T-helper 2 cell treated with Interferon-gamma antibody and Interleukin-4, amounts not matched to agents 5 μg/mL and 100 μg/mL, for 36 hours (primary cell): ENCODE measurements around the gene RCN1.

Experiments
- DNase-seq: peaks from one replicate; pipeline ENCODE4 v3.0.0; 2021; ENCODE audit warnings: low spot score
- H3K27ac Mint-ChIP-seq: one replicate; pipeline ENCODE4 v1.8.0; 2021; ENCODE audit warnings: mild to moderate bottlenecking, mixed read lengths
- H3K27me3 Mint-ChIP-seq: one replicate; pipeline ENCODE4 v1.8.0; 2021; ENCODE audit warnings: low read depth, mixed read lengths
- H3K36me3 Mint-ChIP-seq: one replicate; pipeline ENCODE4 v1.8.0; 2021; ENCODE audit warnings: low read depth, mixed read lengths
- H3K4me1 Mint-ChIP-seq: one replicate; pipeline ENCODE4 v1.8.0; 2021; ENCODE audit warnings: low read depth, mixed read lengths
- H3K4me3 Mint-ChIP-seq: one replicate; pipeline ENCODE4 v1.8.0; 2022; ENCODE audit warnings: mild to moderate bottlenecking, moderate library complexity, mixed read lengths
- H3K9me3 Mint-ChIP-seq: one replicate; pipeline ENCODE4 v1.8.0; 2021; ENCODE audit warnings: mixed read lengths

Gene RCN1

DNA sequence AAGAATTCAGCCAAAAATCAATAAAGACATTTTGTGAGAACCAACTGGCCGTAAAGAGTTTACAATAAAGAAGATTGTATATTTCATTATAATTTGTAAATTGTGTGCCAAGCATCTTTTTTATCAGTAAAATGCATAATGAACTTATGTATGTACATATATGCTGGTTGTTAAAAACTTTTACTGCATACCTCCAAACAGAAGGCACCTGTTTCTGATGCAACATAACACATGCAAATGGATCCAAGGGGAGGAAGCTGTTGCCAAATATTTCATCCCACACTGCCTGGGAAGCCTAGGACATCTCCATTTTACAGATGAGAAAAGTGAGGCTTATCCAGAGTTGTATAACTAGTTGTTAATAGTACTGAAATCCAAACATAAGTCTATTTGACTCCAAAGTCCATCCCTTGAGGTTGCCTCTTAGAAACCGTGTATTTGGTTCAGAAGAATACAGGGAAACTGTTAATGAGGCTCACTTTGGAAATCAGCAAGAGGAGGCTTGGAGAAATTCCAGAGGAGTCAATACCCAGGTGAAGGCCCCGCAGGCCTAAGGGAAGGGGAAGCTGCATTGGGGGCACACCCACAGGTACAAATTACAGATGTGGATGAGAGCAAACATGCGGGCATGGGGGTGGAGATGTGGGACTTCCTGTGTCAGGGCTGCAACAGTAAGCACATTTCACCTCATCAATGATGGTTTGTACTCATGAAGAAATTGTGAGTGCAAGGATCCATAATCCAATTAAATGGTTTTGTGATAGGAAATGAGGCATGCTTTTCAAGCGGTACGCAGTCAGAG, 51.1 kb downstream of the RCN1 start:
- no peak overlapping the region for H3K4me3 Mint-ChIP-seq
- no peaks in the 10 kb centered on the region for H3K4me1 Mint-ChIP-seq
- H3K27me3 Mint-ChIP-seq = no peaks in the 10 kb centered on the region
- H3K36me3 Mint-ChIP-seq = no peaks in the 10 kb centered on the region
- H3K27ac Mint-ChIP-seq = no peak overlapping the region
- H3K9me3 Mint-ChIP-seq = no peaks in the 10 kb centered on the region
- DNase-seq = no peak

DNA sequence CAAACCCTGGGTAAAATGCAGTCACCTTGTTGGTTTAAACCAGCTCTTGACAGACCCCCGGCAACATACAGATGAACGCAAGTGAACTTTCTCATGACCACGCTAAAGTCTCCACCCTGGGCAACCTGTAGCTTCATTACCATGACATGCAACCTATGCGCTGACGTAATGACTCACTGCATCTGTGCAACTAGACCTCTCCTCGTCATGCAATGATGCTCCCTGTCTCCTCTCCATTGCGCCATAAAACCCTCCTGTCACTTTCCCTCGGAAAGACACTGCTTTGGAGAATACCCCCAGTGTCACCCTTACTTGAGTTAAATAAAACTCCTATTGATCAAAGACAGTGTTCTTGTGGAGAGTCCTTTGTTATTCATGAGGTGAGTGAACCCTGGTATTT, 52.5 kb downstream of the RCN1 start:
- H3K27me3 Mint-ChIP-seq = no peaks in the 10 kb centered on the region
- H3K4me1 Mint-ChIP-seq = no peaks in the 10 kb centered on the region
- no peaks in the 10 kb centered on the region for H3K9me3 Mint-ChIP-seq
- no peaks in the 10 kb centered on the region for H3K36me3 Mint-ChIP-seq
- H3K27ac Mint-ChIP-seq = no peak overlapping the region
- no peak overlapping the region for H3K4me3 Mint-ChIP-seq
- no peak for DNase-seq

DNA sequence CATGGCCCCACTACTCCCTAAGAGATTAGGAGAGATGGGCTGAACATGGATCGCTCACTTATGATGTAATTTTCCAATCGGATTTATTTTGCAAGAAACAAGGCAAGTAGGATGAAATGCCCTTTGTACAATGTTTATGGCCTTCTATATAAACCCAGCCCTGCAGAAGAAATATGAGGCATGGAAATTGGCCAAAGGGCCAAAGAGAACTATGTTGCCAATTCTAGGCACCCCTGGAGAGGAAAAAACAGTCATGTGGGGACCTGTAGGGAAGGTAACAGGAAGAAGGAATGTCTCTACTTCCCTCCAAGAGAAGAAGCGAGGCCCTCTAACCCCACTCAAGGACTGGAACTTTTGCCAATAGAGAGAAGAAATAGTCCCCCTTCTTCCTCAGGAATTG, 54.4 kb downstream of the RCN1 start:
- no peak for DNase-seq
- Mint-ChIP-seq H3K4me3 (no peak overlapping the region), H3K27ac (no peak overlapping the region), H3K27me3 (no peaks in the 10 kb centered on the region), H3K9me3 (no peaks in the 10 kb centered on the region), H3K4me1 (no peaks in the 10 kb centered on the region), H3K36me3 (no peaks in the 10 kb centered on the region)

DNA sequence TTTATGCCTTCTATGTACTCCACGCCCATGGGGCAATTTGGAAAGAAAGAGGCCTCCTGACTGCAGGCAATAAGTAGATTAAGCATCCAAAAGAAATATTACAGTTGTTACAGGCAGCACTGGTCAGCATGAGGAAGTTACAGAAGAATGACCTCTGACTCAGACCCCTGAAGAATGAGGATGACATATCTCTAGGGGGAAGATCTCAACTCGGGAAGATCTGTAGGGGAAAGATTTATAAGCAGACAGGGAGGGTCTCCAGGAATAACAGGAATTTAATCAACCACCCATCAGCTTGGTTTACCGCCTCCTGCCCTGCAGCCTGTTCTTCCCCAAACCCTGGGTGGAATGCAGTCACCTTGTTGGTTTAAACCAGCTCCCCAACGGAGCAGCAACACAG, 58.0 kb downstream of the RCN1 start:
- no peak for DNase-seq
- no peaks in the 10 kb centered on the region for H3K4me1 Mint-ChIP-seq
- H3K36me3 Mint-ChIP-seq = no peaks in the 10 kb centered on the region
- H3K4me3 Mint-ChIP-seq = no peak overlapping the region
- H3K27me3 Mint-ChIP-seq = peaks cover 10% of the 10 kb centered on the region
- H3K9me3 Mint-ChIP-seq = no peaks in the 10 kb centered on the region
- no peak overlapping the region for H3K27ac Mint-ChIP-seq

DNA sequence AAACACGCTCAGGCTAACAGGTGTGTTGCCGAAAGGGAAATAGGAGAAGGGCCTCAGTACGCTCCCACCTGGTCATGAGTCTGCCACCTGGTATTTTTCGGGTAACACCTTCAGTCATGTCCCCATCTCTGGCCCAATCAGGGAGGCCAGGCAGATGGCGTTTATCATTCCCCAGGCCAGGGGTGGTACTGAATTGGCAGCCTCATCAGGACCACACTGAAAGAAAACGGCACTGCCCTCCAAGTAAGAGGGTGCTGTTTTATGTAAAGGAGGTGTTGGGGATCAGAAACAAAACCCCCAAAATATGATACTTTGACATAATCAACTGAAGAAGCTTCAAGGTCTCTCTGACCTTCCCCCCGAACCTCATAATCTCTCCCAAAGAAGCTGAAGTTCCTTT, 58.9 kb downstream of the RCN1 start:
- Mint-ChIP-seq H3K9me3 (no peaks in the 10 kb centered on the region), H3K27me3 (peaks cover 10% of the 10 kb centered on the region), H3K4me3 (no peak overlapping the region), H3K36me3 (no peaks in the 10 kb centered on the region), H3K27ac (no peak overlapping the region), H3K4me1 (no peaks in the 10 kb centered on the region)
- no peak for DNase-seq

DNA sequence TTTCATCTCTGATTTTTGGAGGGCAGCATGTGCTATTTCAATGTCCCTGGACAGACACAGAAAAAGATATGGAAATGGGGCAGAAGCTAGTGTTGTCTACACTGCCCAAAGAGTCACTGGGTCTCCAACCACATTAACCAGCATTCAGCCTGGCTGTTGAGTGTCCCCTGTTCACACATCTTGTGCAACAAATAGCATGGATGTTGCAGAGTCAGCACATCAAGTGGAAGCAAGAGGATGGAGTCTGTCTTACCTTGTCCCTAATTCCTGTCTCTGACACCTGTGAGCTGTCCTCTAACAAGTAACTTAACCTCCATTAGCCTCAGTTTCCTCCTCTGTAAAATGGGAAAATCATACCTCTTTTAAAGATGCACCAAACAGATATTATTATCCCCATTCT, 60.2 kb downstream of the RCN1 start:
- H3K36me3 Mint-ChIP-seq = no peaks in the 10 kb centered on the region
- no peak for DNase-seq
- H3K4me1 Mint-ChIP-seq = no peaks in the 10 kb centered on the region
- no peaks in the 10 kb centered on the region for H3K9me3 Mint-ChIP-seq
- H3K27me3 Mint-ChIP-seq = peaks cover 12% of the 10 kb centered on the region
- H3K4me3 Mint-ChIP-seq = no peak overlapping the region
- no peak overlapping the region for H3K27ac Mint-ChIP-seq

DNA sequence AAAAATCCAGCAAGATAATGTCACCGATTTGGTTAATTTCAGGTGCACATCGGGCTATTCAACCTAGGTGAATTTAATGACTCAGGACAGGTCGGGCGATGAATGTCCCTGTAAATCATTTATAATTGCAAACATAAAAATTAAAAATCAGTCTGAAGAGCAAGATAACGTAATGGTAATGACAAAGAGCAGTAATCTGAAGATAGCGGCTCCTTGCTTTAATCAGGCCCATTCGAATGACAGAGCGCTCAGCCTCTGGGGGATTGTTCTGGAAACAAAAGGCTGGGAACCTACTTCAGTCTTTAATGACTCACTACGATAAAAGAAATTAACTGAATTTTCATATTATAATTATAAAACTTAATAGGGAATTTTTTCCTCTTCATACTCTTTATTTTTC, 61.3 kb downstream of the RCN1 start:
- Mint-ChIP-seq H3K27me3 (peaks cover 12% of the 10 kb centered on the region), H3K27ac (no peak overlapping the region), H3K4me1 (no peaks in the 10 kb centered on the region), H3K4me3 (no peak overlapping the region), H3K9me3 (no peaks in the 10 kb centered on the region), H3K36me3 (no peaks in the 10 kb centered on the region)
- no peak for DNase-seq

DNA sequence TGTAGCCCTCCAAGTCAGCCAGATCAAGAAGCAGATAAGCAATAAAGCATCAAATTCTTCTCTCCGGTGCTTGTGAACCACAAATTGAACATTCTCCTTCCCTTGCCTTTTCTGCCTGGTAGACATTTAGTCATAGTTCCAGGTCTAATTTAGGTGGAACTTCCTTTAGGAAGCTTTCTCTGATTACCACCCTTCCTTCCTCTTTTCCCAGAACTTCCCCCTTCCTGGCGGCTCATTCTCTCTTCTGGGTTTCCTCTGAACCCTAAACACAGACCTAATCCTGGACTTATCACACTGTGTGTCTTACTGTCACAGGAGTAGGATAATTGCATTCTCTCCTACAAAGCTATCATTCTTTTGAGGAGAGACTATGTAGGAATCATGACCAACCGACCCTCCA, 61.9 kb downstream of the RCN1 start:
- Mint-ChIP-seq H3K27me3 (peaks cover 12% of the 10 kb centered on the region), H3K9me3 (no peaks in the 10 kb centered on the region), H3K36me3 (no peaks in the 10 kb centered on the region), H3K4me3 (no peak overlapping the region), H3K4me1 (no peaks in the 10 kb centered on the region), H3K27ac (no peak overlapping the region)
- no peak for DNase-seq

DNA sequence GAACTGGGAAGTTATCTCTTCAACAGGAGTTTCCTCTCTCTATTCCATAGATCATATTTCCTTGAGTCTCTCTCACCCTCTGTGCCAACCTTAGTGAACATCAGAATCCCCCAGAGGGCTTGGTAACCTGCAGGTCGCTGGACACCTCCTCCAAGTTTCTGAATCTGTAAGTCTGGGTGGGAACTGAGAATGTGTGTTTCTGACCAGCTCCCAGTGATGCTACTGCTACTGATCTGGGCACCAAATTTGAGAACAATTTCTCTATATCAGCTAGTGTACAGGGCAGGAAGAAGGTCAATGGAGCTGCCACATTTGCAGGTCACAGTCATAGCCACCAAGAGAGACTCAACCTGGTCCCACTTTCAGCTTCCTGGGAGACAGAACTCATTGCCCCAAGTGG, 62.9 kb downstream of the RCN1 start:
- Mint-ChIP-seq H3K4me1 (no peaks in the 10 kb centered on the region), H3K36me3 (no peaks in the 10 kb centered on the region), H3K4me3 (no peak overlapping the region), H3K9me3 (no peaks in the 10 kb centered on the region), H3K27ac (no peak overlapping the region), H3K27me3 (peaks cover 12% of the 10 kb centered on the region)
- DNase-seq = no peak

DNA sequence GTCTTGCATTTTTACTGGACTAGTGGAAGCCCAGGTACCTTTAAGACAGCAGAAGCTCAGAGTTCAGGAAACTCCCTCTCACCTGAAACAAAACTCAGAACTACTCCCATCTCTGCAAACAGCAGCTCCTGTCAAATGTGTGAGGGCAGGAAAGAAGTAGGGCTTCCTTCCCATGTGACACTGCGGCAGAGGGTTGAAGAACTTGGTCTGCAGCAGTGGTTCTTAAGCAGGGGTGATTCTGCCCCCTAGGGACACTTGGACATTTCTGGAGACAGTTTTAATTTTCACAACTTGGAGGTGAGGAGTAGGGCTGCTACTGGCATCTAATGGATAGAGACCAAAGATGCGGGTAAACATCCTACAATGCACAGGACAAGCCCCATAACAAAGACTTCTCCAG, 63.4 kb downstream of the RCN1 start:
- Mint-ChIP-seq H3K27ac (no peak overlapping the region), H3K9me3 (no peaks in the 10 kb centered on the region), H3K4me1 (no peaks in the 10 kb centered on the region), H3K4me3 (no peak overlapping the region), H3K36me3 (no peaks in the 10 kb centered on the region), H3K27me3 (peaks cover 12% of the 10 kb centered on the region)
- DNase-seq = no peak
